Erythroblast (primary cell): ENCODE data around the gene ERBB4.

Experiments used
- GATA1 ChIP-seq: IDR thresholded peaks from 2 replicates; pipeline ENCODE4 v1.6.1; 2011; ENCODE audit warnings: low read depth, mild to moderate bottlenecking, control low read depth, low read length, moderate library complexity
- POLR2A ChIP-seq: IDR thresholded peaks from 2 replicates; pipeline ENCODE4 v1.6.1; 2011; ENCODE audit warnings: mild to moderate bottlenecking, low read length

GRCh38 chr2:212027681-212028628 is 510.6 kb downstream of the ERBB4 start:
- TF ChIP-seq POLR2A (no peak), GATA1 (no peak)
